Sigmoid colon (tissue), 4 donors: ENCODE measurements around the gene COMMD7.

Experiments used
- CTCF ChIP-seq, 4 experiments: fragments of 450-650 bp in 3 of 4; fragments of 200-600 bp in 1 of 4; IDR thresholded peaks; one replicate each; pipeline ENCODE4 v1.5.1; 2016 to 2019; ENCODE audit warnings: antibody characterized with exemption in 4 of 4, mild to moderate bottlenecking in 3 of 4, moderate library complexity in 2 of 4
- EP300 ChIP-seq, 4 donors: sonication (generic); formaldehyde crosslinking; IDR thresholded peaks; one replicate each; pipeline ENCODE4 v1.6.1; 2017; ENCODE audit warnings: antibody characterized with exemption in 4 of 4
- POLR2A ChIP-seq, 2 donors: fragments of 450-650 bp; IDR thresholded peaks; one replicate each; pipeline ENCODE4 v1.6.1; 2016; ENCODE audit warnings: antibody characterized with exemption in 2 of 2, mild to moderate bottlenecking in 2 of 2, moderate library complexity in 2 of 2
- POLR2AphosphoS5 ChIP-seq, 4 donors: sonication (generic); formaldehyde crosslinking; IDR thresholded peaks; one replicate each; pipeline ENCODE4 v1.6.1; 2017; ENCODE audit warnings: antibody characterized with exemption in 4 of 4

GRCh38 chr20:32661820-32662528 lies 81.3 kb downstream of the COMMD7 start:
- TF ChIP-seq CTCF (IDR thresholded peaks at IDR 0.05) = no peak
- no peak for TF ChIP-seq EP300 (IDR thresholded peaks at IDR 0.05)
- no peak for TF ChIP-seq POLR2A (IDR thresholded peaks at IDR 0.05)
- no peak for TF ChIP-seq POLR2AphosphoS5 (IDR thresholded peaks at IDR 0.05)
